Measurements from ENCODE around the gene ZNF10.

DNA sequence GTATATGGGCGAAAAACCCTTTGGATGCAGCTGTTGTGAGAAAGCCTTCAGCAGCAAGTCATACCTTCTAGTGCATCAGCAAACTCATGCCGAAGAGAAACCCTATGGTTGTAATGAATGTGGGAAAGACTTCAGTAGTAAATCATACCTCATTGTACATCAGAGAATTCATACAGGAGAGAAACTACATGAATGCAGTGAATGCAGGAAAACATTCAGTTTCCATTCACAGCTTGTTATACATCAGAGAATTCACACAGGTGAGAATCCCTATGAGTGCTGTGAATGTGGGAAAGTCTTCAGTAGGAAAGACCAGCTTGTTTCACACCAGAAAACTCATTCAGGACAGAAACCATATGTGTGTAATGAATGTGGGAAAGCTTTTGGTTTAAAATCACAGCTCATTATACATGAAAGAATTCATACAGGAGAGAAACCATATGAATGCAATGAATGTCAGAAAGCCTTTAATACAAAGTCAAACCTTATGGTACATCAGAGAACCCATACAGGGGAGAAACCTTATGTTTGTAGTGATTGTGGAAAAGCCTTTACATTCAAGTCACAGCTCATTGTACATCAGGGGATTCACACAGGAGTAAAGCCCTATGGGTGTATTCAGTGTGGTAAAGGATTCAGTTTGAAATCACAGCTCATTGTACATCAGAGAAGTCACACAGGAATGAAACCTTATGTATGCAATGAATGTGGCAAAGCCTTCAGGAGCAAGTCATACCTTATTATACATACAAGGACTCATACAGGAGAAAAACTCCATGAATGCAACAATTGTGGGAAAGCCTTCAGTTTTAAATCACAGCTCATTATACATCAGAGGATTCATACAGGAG is 72.3 kb downstream of the ZNF10 start:
- TF ChIP-seq, protein P1, sequence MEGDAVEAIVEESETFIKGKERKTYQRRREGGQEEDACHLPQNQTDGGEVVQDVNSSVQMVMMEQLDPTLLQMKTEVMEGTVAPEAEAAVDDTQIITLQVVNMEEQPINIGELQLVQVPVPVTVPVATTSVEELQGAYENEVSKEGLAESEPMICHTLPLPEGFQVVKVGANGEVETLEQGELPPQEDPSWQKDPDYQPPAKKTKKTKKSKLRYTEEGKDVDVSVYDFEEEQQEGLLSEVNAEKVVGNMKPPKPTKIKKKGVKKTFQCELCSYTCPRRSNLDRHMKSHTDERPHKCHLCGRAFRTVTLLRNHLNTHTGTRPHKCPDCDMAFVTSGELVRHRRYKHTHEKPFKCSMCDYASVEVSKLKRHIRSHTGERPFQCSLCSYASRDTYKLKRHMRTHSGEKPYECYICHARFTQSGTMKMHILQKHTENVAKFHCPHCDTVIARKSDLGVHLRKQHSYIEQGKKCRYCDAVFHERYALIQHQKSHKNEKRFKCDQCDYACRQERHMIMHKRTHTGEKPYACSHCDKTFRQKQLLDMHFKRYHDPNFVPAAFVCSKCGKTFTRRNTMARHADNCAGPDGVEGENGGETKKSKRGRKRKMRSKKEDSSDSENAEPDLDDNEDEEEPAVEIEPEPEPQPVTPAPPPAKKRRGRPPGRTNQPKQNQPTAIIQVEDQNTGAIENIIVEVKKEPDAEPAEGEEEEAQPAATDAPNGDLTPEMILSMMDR (conservative IDR thresholded peaks at IDR 0.05), result no peak
- no peak for TF ChIP-seq ZFX (IDR thresholded peaks at IDR 0.05)
